Measurements from ENCODE around the gene POLR3E.

Gene POLR3E

DNA sequence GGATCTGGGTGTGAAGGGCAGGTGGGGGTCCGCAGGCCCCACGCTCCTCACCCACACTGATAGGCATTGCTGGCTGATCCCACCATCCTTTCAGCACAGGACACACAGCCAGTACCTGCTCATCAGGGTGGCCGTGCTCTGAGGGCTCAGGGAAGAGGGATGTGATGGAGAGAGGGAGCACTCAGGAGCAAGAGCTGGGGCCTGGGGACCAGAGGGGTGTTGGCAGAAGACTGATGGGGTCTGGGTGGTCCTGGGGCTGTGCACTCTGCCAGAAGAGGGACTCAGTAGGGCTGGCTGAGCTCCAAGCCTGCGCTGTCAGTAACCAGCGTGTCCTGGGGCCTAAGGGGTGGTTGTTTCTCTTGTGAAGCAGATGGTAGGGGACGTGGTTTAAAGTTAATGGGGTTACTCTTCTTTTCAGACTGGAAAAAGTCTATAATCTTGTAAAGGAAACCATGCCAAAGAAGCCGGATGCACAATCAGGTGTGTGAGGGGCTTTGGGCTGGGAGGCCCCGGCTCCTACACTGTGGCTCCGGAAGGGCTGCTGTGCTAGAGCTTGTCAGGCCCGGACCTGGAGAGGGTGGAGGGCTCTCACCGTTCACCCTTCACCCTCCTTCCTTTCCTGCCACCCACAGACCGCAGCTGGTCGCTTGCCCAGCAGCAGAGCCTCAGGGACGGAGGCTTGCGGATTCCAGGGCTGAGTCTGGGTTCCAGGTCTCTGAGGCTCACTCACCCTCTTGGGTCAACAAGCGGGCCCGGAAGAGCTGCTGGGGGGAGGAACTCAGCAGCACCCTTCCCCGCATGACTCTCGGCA, 27.8 kb downstream of the POLR3E start:
- no peak overlapping the region for H3K9ac ChIP-seq (ENCODE audit: insufficient read length, low read depth)
- no peak for DNase-seq (ENCODE audit: low read depth, low spot score)
- H3K4me1 ChIP-seq (ENCODE audit: insufficient read depth, insufficient read length) = no peaks in the 10 kb centered on the region
- no peak for TF ChIP-seq ZNF274 (IDR thresholded peaks at IDR 0.05; ENCODE audit: low read depth, low read length)
- TF ChIP-seq SUZ12 (IDR thresholded peaks at IDR 0.05; ENCODE audit: extremely low read depth, insufficient read depth, insufficient read length) = no peak
- TF ChIP-seq YY1 (IDR thresholded peaks at IDR 0.05; ENCODE audit: insufficient read depth, insufficient read length) = no peak
- no peaks in the 10 kb centered on the region for H3K9me3 ChIP-seq (ENCODE audit: insufficient read depth, low read length)
- H3K36me3 ChIP-seq (ENCODE audit: insufficient read depth, insufficient read length, low read length) = peaks cover 98% of the 10 kb centered on the region
- H3K4me3 ChIP-seq (ENCODE audit: insufficient read length, low read depth) = no peak overlapping the region
- no peaks in the 10 kb centered on the region for H3K27me3 ChIP-seq (ENCODE audit: insufficient read depth, insufficient read length)

DNA sequence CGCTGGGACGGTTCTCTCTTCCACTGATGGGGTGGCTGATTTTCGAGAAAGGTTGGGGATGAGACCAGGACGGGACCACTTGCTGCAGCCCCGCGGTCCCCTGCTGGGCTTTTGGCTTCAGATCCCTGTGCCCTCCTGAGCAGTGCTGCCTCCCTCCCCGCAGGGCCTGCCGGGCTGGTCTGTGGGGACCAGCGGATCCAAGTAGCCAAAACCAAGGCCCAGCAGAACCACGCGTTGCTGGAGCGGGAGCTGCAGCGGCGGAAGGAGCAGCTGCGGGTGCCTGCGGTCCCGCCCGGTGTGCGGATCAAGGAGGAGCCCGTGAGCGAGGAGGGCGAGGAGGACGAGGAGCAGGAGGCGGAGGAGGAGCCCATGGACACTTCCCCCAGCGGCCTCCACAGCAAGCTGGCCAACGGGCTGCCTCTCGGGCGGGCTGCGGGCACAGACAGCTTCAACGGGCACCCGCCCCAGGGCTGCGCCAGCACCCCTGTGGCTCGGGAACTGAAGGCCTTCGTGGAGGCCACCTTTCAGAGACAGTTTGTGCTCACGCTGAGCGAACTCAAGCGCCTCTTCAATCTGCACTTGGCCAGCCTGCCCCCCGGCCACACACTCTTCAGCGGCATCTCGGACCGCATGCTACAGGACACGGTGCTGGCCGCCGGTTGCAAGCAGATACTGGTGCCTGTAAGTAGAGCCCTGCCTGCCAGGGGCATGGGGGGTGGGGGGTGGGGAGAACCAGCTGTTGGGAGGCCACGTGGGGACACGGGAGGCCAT, 28.6 kb downstream of the POLR3E start:
- no peak for TF ChIP-seq YY1 (IDR thresholded peaks at IDR 0.05; ENCODE audit: insufficient read depth, insufficient read length)
- no peak for TF ChIP-seq ZNF274 (IDR thresholded peaks at IDR 0.05; ENCODE audit: low read depth, low read length)
- TF ChIP-seq SUZ12 (IDR thresholded peaks at IDR 0.05; ENCODE audit: extremely low read depth, insufficient read depth, insufficient read length) = no peak
- Histone ChIP-seq H3K4me1 (ENCODE audit: insufficient read depth, insufficient read length) (no peaks in the 10 kb centered on the region), H3K9ac (ENCODE audit: insufficient read length, low read depth) (no peak overlapping the region), H3K4me3 (ENCODE audit: insufficient read length, low read depth) (no peak overlapping the region), H3K27me3 (ENCODE audit: insufficient read depth, insufficient read length) (no peaks in the 10 kb centered on the region), H3K36me3 (ENCODE audit: insufficient read depth, insufficient read length, low read length) (peaks cover 99% of the 10 kb centered on the region), H3K9me3 (ENCODE audit: insufficient read depth, low read length) (no peaks in the 10 kb centered on the region)
- no peak for DNase-seq (ENCODE audit: low read depth, low spot score)

DNA sequence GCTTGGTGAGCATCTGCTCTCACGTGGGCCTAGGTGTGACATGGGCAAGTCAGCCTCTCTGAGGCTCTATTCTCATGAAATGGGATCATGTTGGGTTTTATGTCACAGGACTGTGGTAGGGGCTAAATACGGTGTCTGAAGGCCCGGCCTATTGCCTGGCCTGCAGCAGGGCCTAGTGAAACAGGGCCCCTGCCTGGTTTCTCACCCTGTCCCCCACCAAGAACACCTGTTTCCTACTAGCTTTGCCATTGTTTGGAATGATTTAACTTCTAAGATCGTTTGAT, 29.1 kb downstream of the POLR3E start:
- Histone ChIP-seq H3K4me3 (ENCODE audit: insufficient read length, low read depth) (no peak overlapping the region), H3K4me1 (ENCODE audit: insufficient read depth, insufficient read length) (no peaks in the 10 kb centered on the region), H3K9me3 (ENCODE audit: insufficient read depth, low read length) (no peaks in the 10 kb centered on the region), H3K27me3 (ENCODE audit: insufficient read depth, insufficient read length) (no peaks in the 10 kb centered on the region), H3K36me3 (ENCODE audit: insufficient read depth, insufficient read length, low read length) (peaks cover 98% of the 10 kb centered on the region), H3K9ac (ENCODE audit: insufficient read length, low read depth) (no peak overlapping the region)
- TF ChIP-seq SUZ12 (IDR thresholded peaks at IDR 0.05; ENCODE audit: extremely low read depth, insufficient read depth, insufficient read length) (no peak), ZNF274 (IDR thresholded peaks at IDR 0.05; ENCODE audit: low read depth, low read length) (no peak), YY1 (IDR thresholded peaks at IDR 0.05; ENCODE audit: insufficient read depth, insufficient read length) (no peak)
- no peak for DNase-seq (ENCODE audit: low read depth, low spot score)

DNA sequence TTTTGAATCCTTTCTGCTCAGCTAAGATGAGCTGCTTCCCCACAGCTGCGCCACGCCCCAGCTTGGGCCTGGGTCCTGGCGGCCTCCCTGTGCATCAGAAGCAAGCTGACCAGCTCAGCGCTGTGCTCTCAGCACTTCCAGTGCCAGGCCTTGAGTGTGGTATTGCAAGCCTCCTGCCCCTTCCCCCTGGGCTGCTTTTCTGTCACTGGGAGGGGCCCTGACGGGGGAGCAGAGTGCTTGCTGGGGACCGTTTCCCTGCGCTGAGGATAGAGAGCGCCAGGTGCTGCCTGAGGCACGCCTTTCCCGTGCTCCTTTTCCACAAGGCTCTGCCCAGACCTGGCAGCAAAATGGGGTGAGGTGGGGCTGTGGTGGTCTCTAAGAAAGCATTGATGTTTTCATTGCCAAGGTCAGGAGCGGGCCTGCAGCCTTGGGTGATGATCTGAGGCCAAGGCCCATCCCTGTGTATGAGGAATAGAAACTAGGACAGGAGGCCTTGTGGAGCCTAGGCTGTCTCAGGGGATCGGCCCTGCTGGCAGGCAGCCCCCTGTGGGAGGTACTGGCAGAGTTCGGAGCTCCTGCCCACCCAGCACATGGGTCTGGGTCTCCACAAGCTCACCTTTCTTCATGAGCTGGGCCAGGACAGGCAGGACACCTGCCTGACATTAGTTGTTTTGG, 29.7 kb downstream of the POLR3E start:
- no peak for DNase-seq (ENCODE audit: low read depth, low spot score)
- Histone ChIP-seq H3K4me1 (ENCODE audit: insufficient read depth, insufficient read length) (no peaks in the 10 kb centered on the region), H3K27me3 (ENCODE audit: insufficient read depth, insufficient read length) (no peaks in the 10 kb centered on the region), H3K4me3 (ENCODE audit: insufficient read length, low read depth) (no peak overlapping the region), H3K9me3 (ENCODE audit: insufficient read depth, low read length) (no peaks in the 10 kb centered on the region), H3K36me3 (ENCODE audit: insufficient read depth, insufficient read length, low read length) (peaks cover 98% of the 10 kb centered on the region), H3K9ac (ENCODE audit: insufficient read length, low read depth) (no peak overlapping the region)
- TF ChIP-seq SUZ12 (IDR thresholded peaks at IDR 0.05; ENCODE audit: extremely low read depth, insufficient read depth, insufficient read length) = no peak
- TF ChIP-seq YY1 (IDR thresholded peaks at IDR 0.05; ENCODE audit: insufficient read depth, insufficient read length) = no peak
- TF ChIP-seq ZNF274 (IDR thresholded peaks at IDR 0.05; ENCODE audit: low read depth, low read length) = no peak

DNA sequence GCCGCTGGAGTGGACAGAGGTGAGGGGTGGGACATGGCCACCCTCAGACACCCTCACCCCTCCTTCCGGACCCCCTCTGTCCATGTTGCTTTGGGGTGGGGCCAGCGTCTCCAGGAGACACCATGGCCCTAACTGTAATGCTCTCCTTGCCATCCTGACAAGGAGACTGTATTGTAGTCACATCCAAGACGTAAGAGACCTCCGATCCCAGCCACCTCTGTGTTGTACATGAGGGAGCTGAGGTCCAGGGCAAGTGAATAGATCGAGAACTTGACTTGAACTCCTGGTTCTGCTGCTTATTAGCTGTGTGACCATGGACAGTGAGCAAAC, 30.2 kb downstream of the POLR3E start:
- no peak for TF ChIP-seq ZNF274 (IDR thresholded peaks at IDR 0.05; ENCODE audit: low read depth, low read length)
- no peak for TF ChIP-seq SUZ12 (IDR thresholded peaks at IDR 0.05; ENCODE audit: extremely low read depth, insufficient read depth, insufficient read length)
- TF ChIP-seq YY1 (IDR thresholded peaks at IDR 0.05; ENCODE audit: insufficient read depth, insufficient read length) = no peak

DNA sequence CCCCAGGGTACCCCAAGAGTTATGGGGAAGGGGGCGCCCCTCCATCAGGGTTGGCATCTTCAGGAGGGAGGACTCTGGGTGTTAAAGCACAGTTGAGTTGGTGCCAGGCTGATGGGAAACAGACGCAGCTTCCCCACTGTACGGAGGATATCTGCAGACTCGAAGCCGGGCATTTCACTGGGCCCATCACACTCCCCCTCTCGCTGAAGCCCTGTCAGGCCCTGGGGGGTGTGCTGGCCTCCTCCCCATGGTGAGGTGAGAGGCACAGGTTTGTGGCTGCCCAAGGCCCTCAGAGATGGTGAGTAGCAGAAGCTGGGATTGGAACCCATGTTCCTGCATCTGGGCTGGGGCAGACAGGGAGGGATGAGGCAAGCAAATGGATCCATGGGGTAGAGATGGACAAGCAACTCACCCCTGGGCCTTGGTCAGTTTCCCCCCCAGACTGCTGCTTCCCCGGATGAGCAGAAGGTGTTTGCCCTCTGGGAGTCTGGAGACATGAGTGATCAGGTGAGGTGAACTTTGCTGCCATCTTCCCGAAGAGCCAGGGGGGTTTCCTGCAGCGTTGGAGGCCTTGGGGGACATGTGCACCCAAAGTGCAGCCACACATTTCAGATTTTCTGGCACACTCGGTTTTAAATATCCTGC, 31.0 kb downstream of the POLR3E start:
- no peak overlapping the region for H3K4me3 ChIP-seq (ENCODE audit: insufficient read length, low read depth)
- peaks cover 91% of the 10 kb centered on the region for H3K36me3 ChIP-seq (ENCODE audit: insufficient read depth, insufficient read length, low read length)
- TF ChIP-seq ZNF274 (IDR thresholded peaks at IDR 0.05; ENCODE audit: low read depth, low read length) = no peak
- no peak for TF ChIP-seq YY1 (IDR thresholded peaks at IDR 0.05; ENCODE audit: insufficient read depth, insufficient read length)
- TF ChIP-seq SUZ12 (IDR thresholded peaks at IDR 0.05; ENCODE audit: extremely low read depth, insufficient read depth, insufficient read length) = no peak
- DNase-seq (ENCODE audit: low read depth, low spot score) = no peak
- no peaks in the 10 kb centered on the region for H3K27me3 ChIP-seq (ENCODE audit: insufficient read depth, insufficient read length)
- no peaks in the 10 kb centered on the region for H3K9me3 ChIP-seq (ENCODE audit: insufficient read depth, low read length)
- no peaks in the 10 kb centered on the region for H3K4me1 ChIP-seq (ENCODE audit: insufficient read depth, insufficient read length)
- no peak overlapping the region for H3K9ac ChIP-seq (ENCODE audit: insufficient read length, low read depth)

More for the DNA sequence above, 30.2 kb downstream of the POLR3E start:
- Histone ChIP-seq H3K9me3 (ENCODE audit: insufficient read depth, low read length) (no peaks in the 10 kb centered on the region), H3K4me1 (ENCODE audit: insufficient read depth, insufficient read length) (no peaks in the 10 kb centered on the region), H3K27me3 (ENCODE audit: insufficient read depth, insufficient read length) (no peaks in the 10 kb centered on the region), H3K36me3 (ENCODE audit: insufficient read depth, insufficient read length, low read length) (peaks cover 98% of the 10 kb centered on the region), H3K4me3 (ENCODE audit: insufficient read length, low read depth) (no peak overlapping the region), H3K9ac (ENCODE audit: insufficient read length, low read depth) (no peak overlapping the region)
- no peak for DNase-seq (ENCODE audit: low read depth, low spot score)

All from NT2/D1 (cell line).